H1 (cell line): Measurements from ENCODE around the gene IL6R.

ENCODE experiments used
- CEBPB ChIP-seq: IDR thresholded peaks from 2 replicates; pipeline ENCODE4 v1.6.1; 2012; ENCODE audit warnings: low read depth, low read length
- CHD2 ChIP-seq: IDR thresholded peaks from 2 replicates; pipeline ENCODE4 v1.6.1; 2012; ENCODE audit warnings: low read length, improper control_type of control experiment
- EGR1 ChIP-seq: IDR thresholded peaks from 2 replicates; pipeline ENCODE4 v1.6.1; 2011; ENCODE audit warnings: low read depth, low read length, borderline replicate concordance
- EZH2 ChIP-seq: fragments of 200-600 bp; sonication (generic); IDR thresholded peaks from 2 replicates; pipeline ENCODE4 v1.7.1; 2012; ENCODE audit warnings: low read depth, mild to moderate bottlenecking, moderate library complexity, low read length, inconsistent platforms; ENCODE audit not compliant: severe bottlenecking
- GABPA ChIP-seq: IDR thresholded peaks from 2 replicates; pipeline ENCODE4 v1.6.1; 2011; ENCODE audit warnings: mild to moderate bottlenecking, low read length, moderate library complexity, borderline replicate concordance; ENCODE audit not compliant: insufficient read depth
- HDAC6 ChIP-seq: IDR thresholded peaks from one replicate; pipeline ENCODE4 v1.7.1; 2012; ENCODE audit warnings: low read depth, mild to moderate bottlenecking, inconsistent platforms, low read length, moderate library complexity
- JUND ChIP-seq: IDR thresholded peaks from 2 replicates; pipeline ENCODE4 v1.6.1; 2011; ENCODE audit warnings: mild to moderate bottlenecking, improper control_type of control experiment, low read length
- KDM1A ChIP-seq: fragments of 200-600, 300-600 bp; sonication (generic); IDR thresholded peaks from 2 replicates; pipeline ENCODE4 v1.7.1; 2016; ENCODE audit warnings: mild to moderate bottlenecking, low read length, borderline replicate concordance
- POLR2A ChIP-seq, 2 experiments: IDR thresholded peaks; 1 replicate in 1 of 2; 2 replicates in 1 of 2; pipeline ENCODE4 v1.6.1; 2011; ENCODE audit warnings: low read depth in 2 of 2, low read length in 2 of 2, mild to moderate bottlenecking in 2 of 2; ENCODE audit errors: control extremely low read depth in 1 of 2
- RAD21 ChIP-seq, 2 experiments: IDR thresholded peaks in 1 of 2; conservative IDR thresholded peaks in 1 of 2; 2 replicates each; pipeline ENCODE4 v1.6.1; 2011; ENCODE audit warnings: low read depth in 2 of 2, low read length in 2 of 2, improper control_type of control experiment in 1 of 2, inconsistent platforms in 1 of 2, mild to moderate bottlenecking in 1 of 2, moderate library complexity in 1 of 2
- SP1 ChIP-seq: IDR thresholded peaks from 2 replicates; pipeline ENCODE4 v1.6.1; 2011; ENCODE audit warnings: low read depth, low read length
- SP2 ChIP-seq: IDR thresholded peaks from 2 replicates; pipeline ENCODE4 v1.6.1; 2012; ENCODE audit warnings: mild to moderate bottlenecking, low read length, inconsistent platforms
- TEAD4 ChIP-seq: IDR thresholded peaks from 2 replicates; pipeline ENCODE4 v1.6.1; 2012; ENCODE audit warnings: low read depth, low read length, inconsistent platforms, mixed read lengths
- TF ChIP-seq, protein P1 (sequence below), 3 experiments: IDR thresholded peaks; 1 replicate in 2 of 3; 2 replicates in 1 of 3; pipeline versions ENCODE4 v1.5.1 to v1.6.1; 2011; ENCODE audit warnings: low read length in 3 of 3, mild to moderate bottlenecking in 3 of 3, inconsistent platforms in 2 of 3, low read depth in 1 of 3, moderate library complexity in 1 of 3; ENCODE audit not compliant: insufficient read depth in 1 of 3; ENCODE audit errors: control extremely low read depth in 1 of 3

DNA sequence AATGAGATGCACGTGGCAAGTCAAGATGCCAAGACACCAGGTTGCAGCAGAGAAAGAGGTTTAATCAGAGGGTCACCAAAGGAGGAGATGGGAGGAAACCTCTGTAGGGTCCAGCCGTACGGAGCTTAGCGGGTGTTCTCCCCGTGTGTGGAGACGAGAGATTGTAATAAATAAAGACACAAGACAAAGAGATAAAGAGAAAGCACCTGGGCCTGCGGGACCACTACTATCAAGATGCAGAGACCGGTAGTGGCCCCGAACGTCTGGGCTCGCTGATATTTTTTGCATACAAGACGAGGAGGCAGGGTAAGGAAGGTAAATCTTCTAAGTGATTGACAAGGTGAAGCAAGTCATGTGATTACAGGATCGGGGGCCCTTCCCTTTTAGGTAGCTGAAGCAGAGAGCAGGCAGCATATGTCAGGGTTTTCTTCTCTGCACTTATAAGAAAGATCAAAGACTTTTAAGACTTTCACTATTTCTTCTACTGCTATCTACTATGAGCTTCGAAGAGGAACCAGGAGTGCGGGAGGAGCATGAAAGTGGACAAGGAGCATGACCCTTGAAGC is 55.6 kb downstream of the IL6R start:
- TF ChIP-seq CEBPB: no peak
- no peak for TF ChIP-seq SP2
- TF ChIP-seq SP1: no peak
- no peak for TF ChIP-seq EGR1
- no peak for TF ChIP-seq KDM1A
- TF ChIP-seq, protein P1, sequence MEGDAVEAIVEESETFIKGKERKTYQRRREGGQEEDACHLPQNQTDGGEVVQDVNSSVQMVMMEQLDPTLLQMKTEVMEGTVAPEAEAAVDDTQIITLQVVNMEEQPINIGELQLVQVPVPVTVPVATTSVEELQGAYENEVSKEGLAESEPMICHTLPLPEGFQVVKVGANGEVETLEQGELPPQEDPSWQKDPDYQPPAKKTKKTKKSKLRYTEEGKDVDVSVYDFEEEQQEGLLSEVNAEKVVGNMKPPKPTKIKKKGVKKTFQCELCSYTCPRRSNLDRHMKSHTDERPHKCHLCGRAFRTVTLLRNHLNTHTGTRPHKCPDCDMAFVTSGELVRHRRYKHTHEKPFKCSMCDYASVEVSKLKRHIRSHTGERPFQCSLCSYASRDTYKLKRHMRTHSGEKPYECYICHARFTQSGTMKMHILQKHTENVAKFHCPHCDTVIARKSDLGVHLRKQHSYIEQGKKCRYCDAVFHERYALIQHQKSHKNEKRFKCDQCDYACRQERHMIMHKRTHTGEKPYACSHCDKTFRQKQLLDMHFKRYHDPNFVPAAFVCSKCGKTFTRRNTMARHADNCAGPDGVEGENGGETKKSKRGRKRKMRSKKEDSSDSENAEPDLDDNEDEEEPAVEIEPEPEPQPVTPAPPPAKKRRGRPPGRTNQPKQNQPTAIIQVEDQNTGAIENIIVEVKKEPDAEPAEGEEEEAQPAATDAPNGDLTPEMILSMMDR (IDR thresholded peaks at IDR 0.05; ENCODE audit: control extremely low read depth in 1 of 3, insufficient read depth in 1 of 3, low read depth in 1 of 3, low read length in 3 of 3): no peak
- TF ChIP-seq EZH2: no peak
- TF ChIP-seq GABPA: no peak
- no peak for TF ChIP-seq HDAC6
- TF ChIP-seq JUND: no peak
- TF ChIP-seq POLR2A (IDR thresholded peaks at IDR 0.05; ENCODE audit: control extremely low read depth in 1 of 2, low read depth in 2 of 2, low read length in 2 of 2): no peak
- TF ChIP-seq CHD2: no peak
- TF ChIP-seq TEAD4: no peak
- TF ChIP-seq RAD21 (IDR thresholded peaks at IDR 0.05 in 1 of 2, conservative IDR thresholded peaks at IDR 0.05 in 1 of 2; ENCODE audit: low read depth in 2 of 2, low read length in 2 of 2): no peak
